Measurements from ENCODE around the gene USP17L24.
"Not testable (repeated sequence)": the region's sequence is repeated elsewhere in the genome, so short reads cannot be mapped to it uniquely, and the experiment has no call there.

GRCh38 chr4:9324865-9325264 lies at the start of gene USP17L24:
- not testable (repeated sequence) for TF ChIP-seq CTCF, POLR2A, POLR2AphosphoS5 (IDR thresholded peaks at IDR 0.05)
